ENCODE results near the gene CALN1.
"Not testable (repeated sequence)": the region's sequence is repeated elsewhere in the genome, so short reads cannot be mapped to it uniquely, and the experiment has no call there.

The CALN1 gene

GRCh38 chr7:71746006-71746405 is 666.1 kb downstream of the CALN1 start:
- Histone ChIP-seq H3K4me1 (ENCODE audit: control insufficient read depth, insufficient read depth, low read length) (no peaks in the 10 kb centered on the region), H3K27me3 (ENCODE audit: control insufficient read depth, insufficient read depth, low read length) (no peaks in the 10 kb centered on the region), H3K36me3 (ENCODE audit: control insufficient read depth, insufficient read depth, low read length) (no peaks in the 10 kb centered on the region), H3K4me3 (ENCODE audit: low read length) (no peak overlapping the region), H3K9ac (ENCODE audit: low read length) (no peak overlapping the region), H3K27ac (ENCODE audit: low read depth, low read length) (no peak overlapping the region)

- no peaks in the 10 kb centered on the region for H3K4me1 ChIP-seq (ENCODE audit: control insufficient read depth, insufficient read depth, low read length)
- no peak overlapping the region for H3K4me3 ChIP-seq (ENCODE audit: low read length)
- no peaks in the 10 kb centered on the region for H3K36me3 ChIP-seq (ENCODE audit: control insufficient read depth, insufficient read depth, low read length)
These were observed 672.0 kb downstream of the CALN1 start for GRCh38 chr7:71740174-71740560.

GRCh38 chr7:71739520-71740173 is 672.5 kb downstream of the CALN1 start:
- no peak overlapping the region for H3K27ac ChIP-seq (ENCODE audit: low read depth, low read length)
- no peak overlapping the region for H3K4me3 ChIP-seq (ENCODE audit: low read length)
- no peak overlapping the region for H3K9ac ChIP-seq (ENCODE audit: low read length)
- H3K27me3 ChIP-seq (ENCODE audit: control insufficient read depth, insufficient read depth, low read length), result no peaks in the 10 kb centered on the region
- H3K4me1 ChIP-seq (ENCODE audit: control insufficient read depth, insufficient read depth, low read length), result no peaks in the 10 kb centered on the region
- no peaks in the 10 kb centered on the region for H3K36me3 ChIP-seq (ENCODE audit: control insufficient read depth, insufficient read depth, low read length)

More at GRCh38 chr7:71740174-71740560, 672.0 kb downstream of the CALN1 start:
- Histone ChIP-seq H3K9ac (ENCODE audit: low read length) (no peak overlapping the region), H3K27ac (ENCODE audit: low read depth, low read length) (no peak overlapping the region), H3K27me3 (ENCODE audit: control insufficient read depth, insufficient read depth, low read length) (no peaks in the 10 kb centered on the region)

- H3K36me3 ChIP-seq (ENCODE audit: control insufficient read depth, insufficient read depth, low read length); H3K27ac ChIP-seq (ENCODE audit: low read depth, low read length); H3K27me3 ChIP-seq (ENCODE audit: control insufficient read depth, insufficient read depth, low read length); H3K4me1 ChIP-seq (ENCODE audit: control insufficient read depth, insufficient read depth, low read length); H3K9ac ChIP-seq (ENCODE audit: low read length); H3K4me3 ChIP-seq (ENCODE audit: low read length): not testable (repeated sequence)
These were observed 674.1 kb downstream of the CALN1 start for GRCh38 chr7:71737931-71738540.

- Histone ChIP-seq H3K36me3 (ENCODE audit: control insufficient read depth, insufficient read depth, low read length) (no peaks in the 10 kb centered on the region), H3K27me3 (ENCODE audit: control insufficient read depth, insufficient read depth, low read length) (no peaks in the 10 kb centered on the region), H3K27ac (ENCODE audit: low read depth, low read length) (no peak overlapping the region), H3K4me3 (ENCODE audit: low read length) (no peak overlapping the region), H3K4me1 (ENCODE audit: control insufficient read depth, insufficient read depth, low read length) (no peaks in the 10 kb centered on the region), H3K9ac (ENCODE audit: low read length) (no peak overlapping the region)
These were observed 676.1 kb downstream of the CALN1 start for GRCh38 chr7:71735961-71736556.

- no peak overlapping the region for H3K9ac ChIP-seq (ENCODE audit: low read length)
- peak overlapping the region; percentile 51 for H3K4me3 ChIP-seq (ENCODE audit: low read length)
- no peaks in the 10 kb centered on the region for H3K27me3 ChIP-seq (ENCODE audit: control insufficient read depth, insufficient read depth, low read length)
- no peaks in the 10 kb centered on the region for H3K4me1 ChIP-seq (ENCODE audit: control insufficient read depth, insufficient read depth, low read length)
- no peaks in the 10 kb centered on the region for H3K36me3 ChIP-seq (ENCODE audit: control insufficient read depth, insufficient read depth, low read length)
- no peak overlapping the region for H3K27ac ChIP-seq (ENCODE audit: low read depth, low read length)
These were observed 678.8 kb downstream of the CALN1 start for GRCh38 chr7:71733107-71733870.

- Histone ChIP-seq H3K4me1 (ENCODE audit: control insufficient read depth, insufficient read depth, low read length) (no peaks in the 10 kb centered on the region), H3K27me3 (ENCODE audit: control insufficient read depth, insufficient read depth, low read length) (no peaks in the 10 kb centered on the region), H3K9ac (ENCODE audit: low read length) (no peak overlapping the region), H3K36me3 (ENCODE audit: control insufficient read depth, insufficient read depth, low read length) (no peaks in the 10 kb centered on the region), H3K27ac (ENCODE audit: low read depth, low read length) (no peak overlapping the region), H3K4me3 (ENCODE audit: low read length) (no peak overlapping the region)
These were observed 680.4 kb downstream of the CALN1 start for GRCh38 chr7:71731740-71732139.

Measured in rectal smooth muscle tissue (tissue), 1 donor.